ENCODE data around the gene PHTF2. TPM values are rescaled to one million over a fixed set of nuclear protein-coding genes. Genes with fewer than 3 reads are reported as not detected.

The PHTF2 gene
- total and polyA plus RNA-seq, 10 of the 15 experiments (the other 5 are each of a cell fraction or from before 2014, with no cell fraction given) = 12.9 to 41.8 (median 27.0) TPM

- no peak for FAIRE-seq
- ATAC-seq = no peak
- no peak overlapping the region for H2AFZ ChIP-seq (ENCODE audit: control insufficient read depth, low read depth, low read length)
- no peaks in the 10 kb centered on the region for H3K9me3 ChIP-seq (replicated peaks; ENCODE audit: control insufficient read depth, insufficient read depth, low read length)
- ChIA-PET CTCF (no interaction called here), SMC1A (ENCODE audit: uncharacterized antibody, unreplicated experiment) (interaction anchor here (0.7 kb wide), 1 partner anchor 14 kb away, joined by 3 read pairs; no protein-coding TSS in a partner anchor), POLR2A (no interaction called here), RAD21 (ENCODE audit: unreplicated experiment) (no interaction called here)
- no peaks in the 10 kb centered on the region for H3K4me1 ChIP-seq (ENCODE audit: control insufficient read depth, insufficient read depth, low read length)
- no peaks in the 10 kb centered on the region for H4K20me1 ChIP-seq (ENCODE audit: control insufficient read depth, insufficient read depth)
- intact Hi-C loops (cut with micrococcal nuclease; ENCODE audit: unreplicated experiment) (no loop called here), in situ Hi-C loops (cut with MboI) (no loop called here)
- TF ChIP-seq ASH2L (IDR thresholded peaks at IDR 0.05; ENCODE audit: borderline replicate concordance, low read depth) = no peak
- no peak for TF ChIP-seq ATF2 (IDR thresholded peaks at IDR 0.05; ENCODE audit: low read length)
- TF ChIP-seq TBL1XR1 (IDR thresholded peaks at IDR 0.05; ENCODE audit: low read depth, low read length) = no peak
- TF ChIP-seq RAD51 (IDR thresholded peaks at IDR 0.05) = no peak
- no peak for TF ChIP-seq LARP7 (IDR thresholded peaks at IDR 0.05)
- TF ChIP-seq ZNF24 (IDR thresholded peaks at IDR 0.05) = no peak
- TF ChIP-seq, protein P1, sequence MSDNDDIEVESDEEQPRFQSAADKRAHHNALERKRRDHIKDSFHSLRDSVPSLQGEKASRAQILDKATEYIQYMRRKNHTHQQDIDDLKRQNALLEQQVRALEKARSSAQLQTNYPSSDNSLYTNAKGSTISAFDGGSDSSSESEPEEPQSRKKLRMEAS (IDR thresholded peaks at IDR 0.05; ENCODE audit: low read depth, low read length) = no peak
- no peak for TF ChIP-seq SREBF1 (IDR thresholded peaks at IDR 0.05; ENCODE audit: low read length)
- no peak for TF ChIP-seq IKZF1 (conservative IDR thresholded peaks at IDR 0.05)
- no peak for TF ChIP-seq POLR2A (IDR thresholded peaks at IDR 0.05; ENCODE audit: low read depth, low read length)
- no peak for TF ChIP-seq YY1 (IDR thresholded peaks at IDR 0.05; ENCODE audit: low read depth, low read length)
- TF ChIP-seq NR2C1 (IDR thresholded peaks at IDR 0.05) = no peak
- no peak for TF ChIP-seq TCF7 (IDR thresholded peaks at IDR 0.05; ENCODE audit: borderline replicate concordance)
- no peak for TF ChIP-seq RBBP5 (conservative IDR thresholded peaks at IDR 0.05)
- 97% methylated on average over 1 of the region's 1 CpG for WGBS (ENCODE audit: insufficient coverage, insufficient replicate concordance, low lambda C conversion rate, missing lambda C conversion rate)
- no peak for DNase-seq (ENCODE audit: low read depth, low spot score)
- no peak overlapping the region for H3K4me3 ChIP-seq
- no peaks in the 10 kb centered on the region for H3K79me2 ChIP-seq (ENCODE audit: control insufficient read depth, insufficient read depth, low read length)
- H3K9ac ChIP-seq (ENCODE audit: control insufficient read depth, insufficient read depth, low read length) = no peak overlapping the region
- H3K27ac ChIP-seq (ENCODE audit: control insufficient read depth, insufficient read depth) = no peak overlapping the region
- H3K27me3 ChIP-seq (replicated peaks in 1 of 2; ENCODE audit: control insufficient read depth in 2 of 2, insufficient read depth in 2 of 2, low read length in 1 of 2) = no peaks in the 10 kb centered on the region
- BruUV-seq (replicated peaks) = no TSS peak
- H3K36me3 ChIP-seq (ENCODE audit: control insufficient read depth in 2 of 2, insufficient read depth in 2 of 2, low read length in 1 of 2) = no peaks in the 10 kb centered on the region
- no peak overlapping the region for H3K4me2 ChIP-seq (ENCODE audit: control insufficient read depth, insufficient read depth)
Observed at GRCh38 chr7:77878500-77878899, 79.9 kb downstream of the PHTF2 start.
